ENCODE results near the gene SLC22A25.

DNA sequence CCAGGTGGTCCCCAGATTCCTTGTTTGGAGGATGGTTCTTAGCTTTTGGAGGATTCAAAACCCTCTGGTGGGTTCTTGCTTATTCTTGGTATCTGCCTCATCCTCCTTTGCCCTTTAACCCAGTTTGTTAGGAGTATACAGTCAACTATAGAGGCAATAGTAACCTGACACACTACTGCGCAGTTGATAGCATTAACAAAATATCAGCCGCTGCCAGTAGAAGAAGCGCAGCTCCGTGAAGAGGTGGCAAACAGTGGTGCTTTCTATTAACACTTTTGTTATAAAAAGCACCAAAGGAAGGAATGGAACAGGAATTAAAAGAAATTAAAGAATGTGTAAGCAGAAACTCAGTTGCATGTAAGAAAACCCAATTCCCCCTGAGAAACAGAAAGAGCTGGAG, 29.3 kb downstream of the SLC22A25 start:
- TF ChIP-seq CTCF (IDR thresholded peaks at IDR 0.05) (no peak), POLR2AphosphoS5 (IDR thresholded peaks at IDR 0.05) (no peak)

Measured in stomach (tissue), 4 donors.